ENCODE data around the gene RAI1. TPM values are rescaled to one million over a fixed set of nuclear protein-coding genes. Genes with fewer than 3 reads are reported as not detected.

Gene RAI1
- total and polyA plus RNA-seq, 9 donors = 1.5 to 57.7 (median 35.3) TPM

DNA sequence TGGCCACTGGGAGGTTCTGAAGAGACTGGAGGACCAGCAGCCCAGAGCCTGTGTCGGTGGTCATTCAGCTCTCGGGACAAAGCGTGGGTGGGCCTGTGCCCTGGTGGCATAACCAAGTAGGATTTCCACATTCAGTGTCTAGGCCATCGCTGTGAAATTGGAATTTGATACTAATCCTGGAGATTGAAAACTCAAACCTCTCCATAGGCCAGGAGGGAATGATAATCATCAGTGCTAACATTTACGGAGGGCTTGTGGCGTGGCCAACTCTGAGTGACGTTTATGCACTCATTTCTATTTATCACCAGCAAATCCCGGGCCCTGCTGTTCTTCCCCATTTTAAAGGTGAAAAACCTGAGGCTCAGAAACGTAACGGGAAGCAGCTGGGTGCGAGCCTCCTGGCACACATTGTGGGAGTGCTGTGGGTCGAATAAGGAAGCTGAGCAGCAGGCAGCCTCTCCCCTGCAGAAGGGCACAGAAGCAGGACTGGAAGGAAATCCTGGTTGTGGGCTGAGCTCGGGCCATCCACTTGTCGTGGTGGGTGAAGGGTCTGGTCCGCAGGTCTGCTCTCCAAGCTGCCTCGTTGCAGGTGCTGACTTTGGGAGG lies 33.1 kb downstream of the RAI1 start:
- Histone ChIP-seq H3K27ac (no peak overlapping the region), H3K9me3 (no peaks in the 10 kb centered on the region), H3K27me3 (no peaks in the 10 kb centered on the region), H3K4me3 (peak overlapping the region; percentile 3), H3K4me1 (ENCODE audit: insufficient read depth) (peaks cover 10% of the 10 kb centered on the region), H3K36me3 (no peaks in the 10 kb centered on the region)
- DNase-seq = no peak
- 62 to 73% (median 68%) methylated on average over 16 of the region's 16 CpGs for WGBS, 3 donors
- TF ChIP-seq EP300 (IDR thresholded peaks at IDR 0.05) (no peak), POLR2A (IDR thresholded peaks at IDR 0.05) (no peak)
- TF ChIP-seq, protein P1, sequence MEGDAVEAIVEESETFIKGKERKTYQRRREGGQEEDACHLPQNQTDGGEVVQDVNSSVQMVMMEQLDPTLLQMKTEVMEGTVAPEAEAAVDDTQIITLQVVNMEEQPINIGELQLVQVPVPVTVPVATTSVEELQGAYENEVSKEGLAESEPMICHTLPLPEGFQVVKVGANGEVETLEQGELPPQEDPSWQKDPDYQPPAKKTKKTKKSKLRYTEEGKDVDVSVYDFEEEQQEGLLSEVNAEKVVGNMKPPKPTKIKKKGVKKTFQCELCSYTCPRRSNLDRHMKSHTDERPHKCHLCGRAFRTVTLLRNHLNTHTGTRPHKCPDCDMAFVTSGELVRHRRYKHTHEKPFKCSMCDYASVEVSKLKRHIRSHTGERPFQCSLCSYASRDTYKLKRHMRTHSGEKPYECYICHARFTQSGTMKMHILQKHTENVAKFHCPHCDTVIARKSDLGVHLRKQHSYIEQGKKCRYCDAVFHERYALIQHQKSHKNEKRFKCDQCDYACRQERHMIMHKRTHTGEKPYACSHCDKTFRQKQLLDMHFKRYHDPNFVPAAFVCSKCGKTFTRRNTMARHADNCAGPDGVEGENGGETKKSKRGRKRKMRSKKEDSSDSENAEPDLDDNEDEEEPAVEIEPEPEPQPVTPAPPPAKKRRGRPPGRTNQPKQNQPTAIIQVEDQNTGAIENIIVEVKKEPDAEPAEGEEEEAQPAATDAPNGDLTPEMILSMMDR (IDR thresholded peaks at IDR 0.05) = no peak
- intact Hi-C loops (cut with DNase I) = loop anchor here in 1 of 4 donors (10.0 kb wide), 1 partner anchor 1490 kb away; no protein-coding TSS in a partner anchor

DNA sequence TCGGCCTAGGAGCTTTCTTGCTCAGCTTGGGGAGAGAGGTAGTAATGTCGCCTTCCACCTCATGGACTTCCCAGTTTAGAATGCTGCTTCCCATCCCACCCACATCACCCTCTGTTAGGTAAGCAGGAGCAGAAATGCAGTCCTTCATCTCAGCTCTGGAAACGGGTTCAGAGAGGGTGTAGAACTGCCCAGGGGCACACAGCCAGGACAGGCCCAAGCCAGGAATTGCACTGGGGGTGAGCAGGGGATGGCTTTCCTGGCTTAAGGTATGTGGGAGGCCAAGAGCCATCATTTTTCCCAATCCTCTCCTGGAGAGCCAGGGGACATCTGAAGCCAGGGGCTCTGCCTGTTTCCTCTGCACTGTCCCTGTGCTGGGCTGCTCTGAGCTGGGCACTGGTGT lies 33.6 kb downstream of the RAI1 start:
- intact Hi-C loops (cut with DNase I) = loop anchor here in 1 of 4 donors (10.0 kb wide), 1 partner anchor 1490 kb away; no protein-coding TSS in a partner anchor
- Histone ChIP-seq H3K27me3 (no peaks in the 10 kb centered on the region), H3K4me3 (no peak overlapping the region), H3K4me1 (ENCODE audit: insufficient read depth) (peaks cover 10% of the 10 kb centered on the region), H3K27ac (no peak overlapping the region), H3K9me3 (no peaks in the 10 kb centered on the region), H3K36me3 (no peaks in the 10 kb centered on the region)
- TF ChIP-seq EP300 (IDR thresholded peaks at IDR 0.05) (no peak), POLR2A (IDR thresholded peaks at IDR 0.05) (no peak)
- TF ChIP-seq, protein P1 (IDR thresholded peaks at IDR 0.05) = no peak
- DNase-seq = no peak
- WGBS, 3 donors = 81 to 92% (median 85%) methylated on average over 3 of the region's 3 CpGs

DNA sequence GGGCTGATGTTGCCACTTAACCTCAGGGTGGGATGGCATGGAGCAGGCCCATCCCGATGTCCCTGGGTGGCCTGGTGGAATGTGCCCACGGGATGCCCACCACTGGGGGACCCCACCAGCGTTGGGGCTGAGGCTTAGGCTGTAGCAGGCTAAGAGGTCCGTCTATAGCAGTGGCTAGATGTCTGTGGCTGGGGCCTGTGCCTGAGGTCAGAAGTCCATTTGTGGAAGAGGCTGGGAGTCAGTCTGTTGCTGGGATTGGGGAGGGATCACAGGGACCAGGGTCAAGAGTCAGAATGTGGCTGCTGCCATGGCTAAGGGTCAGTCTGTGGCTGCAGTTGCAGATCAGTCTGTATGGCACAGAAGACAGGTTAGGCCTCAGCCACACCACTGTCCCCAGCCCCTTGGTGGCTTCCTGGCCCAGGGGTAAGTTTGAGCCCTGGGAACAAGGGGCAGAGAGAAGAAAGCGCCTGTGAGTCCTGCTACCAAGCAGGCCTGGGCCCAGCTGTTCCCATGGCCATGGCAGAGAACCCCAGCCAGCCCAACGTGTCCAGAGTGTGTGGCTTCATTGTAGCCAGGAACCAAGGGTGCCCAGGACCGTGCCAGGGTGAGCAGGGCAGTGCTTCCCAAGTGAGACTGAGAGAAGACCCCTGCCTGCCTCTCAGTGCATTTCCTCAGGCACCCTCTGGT lies 35.7 kb downstream of the RAI1 start:
- TF ChIP-seq POLR2A (IDR thresholded peaks at IDR 0.05) (no peak), EP300 (IDR thresholded peaks at IDR 0.05) (no peak)
- TF ChIP-seq, protein P1 (IDR thresholded peaks at IDR 0.05) = no peak
- intact Hi-C loops (cut with DNase I) = loop anchor here in 1 of 4 donors (10.0 kb wide), 1 partner anchor 1492 kb away; no protein-coding TSS in a partner anchor
- Histone ChIP-seq H3K27ac (no peak overlapping the region), H3K36me3 (no peaks in the 10 kb centered on the region), H3K9me3 (no peaks in the 10 kb centered on the region), H3K27me3 (no peaks in the 10 kb centered on the region), H3K4me1 (ENCODE audit: insufficient read depth) (peaks cover 4% of the 10 kb centered on the region), H3K4me3 (no peak overlapping the region)
- WGBS, 3 donors = 70 to 76% (median 75%) methylated on average over 7 of the region's 7 CpGs
- no peak for DNase-seq

DNA sequence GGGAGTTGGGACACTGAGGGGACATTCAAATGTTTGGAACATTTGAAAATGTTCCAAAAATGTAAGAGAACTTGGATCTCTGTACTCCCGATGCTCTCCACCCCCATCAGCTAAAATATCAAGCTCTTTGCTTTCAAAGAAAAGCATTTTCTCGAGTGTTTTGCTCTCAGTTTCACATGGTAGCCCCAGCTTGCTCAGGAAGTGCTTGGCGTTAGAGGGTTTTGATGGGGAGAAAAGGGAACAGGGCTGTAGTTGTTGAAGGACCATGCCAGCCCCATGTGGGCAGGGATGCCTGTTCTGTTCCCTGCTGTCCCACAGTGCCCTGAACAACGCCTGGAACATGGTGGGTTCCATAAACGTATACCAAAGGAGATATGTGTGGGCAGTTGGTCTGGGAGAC lies 37.0 kb downstream of the RAI1 start:
- H3K27ac ChIP-seq = no peak overlapping the region
- WGBS, 3 donors = 73 to 80% (median 77%) methylated on average over 5 of the region's 5 CpGs

More for the DNA sequence above, 37.0 kb downstream of the RAI1 start:
- DNase-seq = no peak
- H3K4me1 ChIP-seq (ENCODE audit: insufficient read depth) = peaks cover 11% of the 10 kb centered on the region
- no peak overlapping the region for H3K4me3 ChIP-seq
- H3K36me3 ChIP-seq = no peaks in the 10 kb centered on the region
- TF ChIP-seq EP300 (IDR thresholded peaks at IDR 0.05) = no peak
- no peak for TF ChIP-seq POLR2A (IDR thresholded peaks at IDR 0.05)
- intact Hi-C loops (cut with DNase I) = loop anchor here in 1 of 4 donors (10.0 kb wide), 1 partner anchor 1493 kb away; no protein-coding TSS in a partner anchor
- no peaks in the 10 kb centered on the region for H3K9me3 ChIP-seq
- H3K27me3 ChIP-seq = no peaks in the 10 kb centered on the region

Measured in ovary (tissue), 9 donors.